ENCODE data around the gene ARG2. TPM values are rescaled to one million over a fixed set of nuclear protein-coding genes. Genes with fewer than 3 reads are reported as not detected.

The ARG2 gene
- 1 to 10 TPM; 2.9 to 5.2 (median 4.4) TPM for total RNA-seq

DNA sequence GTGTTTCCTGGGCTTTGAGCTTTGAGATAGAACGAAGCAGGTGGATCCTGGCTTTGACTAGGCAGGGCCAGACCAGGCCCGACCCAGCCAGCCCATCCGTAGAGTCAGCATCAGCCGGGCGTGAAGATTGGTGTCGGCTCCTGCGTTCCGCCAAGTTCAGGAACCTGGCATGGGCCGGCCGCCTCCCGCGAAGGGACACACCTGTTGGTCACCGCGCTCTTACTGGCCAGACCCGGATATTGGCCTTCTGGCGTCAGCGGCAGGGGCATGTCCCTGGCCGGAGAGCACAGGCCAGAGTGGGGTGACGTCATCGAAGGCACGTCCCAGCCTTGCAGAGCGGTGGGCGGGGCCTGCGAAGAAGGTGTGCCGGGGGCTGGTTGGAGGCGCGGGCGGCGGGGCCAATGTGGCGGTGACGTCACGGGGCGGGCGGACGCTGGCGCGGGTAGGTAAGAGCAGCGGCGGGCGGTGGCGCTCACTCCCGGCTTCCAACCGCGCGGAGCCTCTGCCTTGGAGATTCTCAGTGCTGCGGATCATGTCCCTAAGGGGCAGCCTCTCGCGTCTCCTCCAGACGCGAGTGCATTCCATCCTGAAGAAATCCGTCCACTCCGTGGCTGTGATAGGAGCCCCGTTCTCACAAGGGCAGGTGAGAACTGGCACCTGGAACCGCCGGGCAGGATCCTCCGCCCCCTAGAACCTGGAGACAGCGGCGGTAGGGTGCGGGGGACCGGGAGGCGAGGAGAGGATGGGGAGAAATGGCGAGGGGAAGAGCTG lies at the start of gene ARG2:
Gene ARG2, plus strand, starts transcription at position 475 of the 771 bp plus-strand sequence. Its CDS starts 58 bp downstream, at position 533.
- peak within 1 kb of the TSS; percentile 55 to 68 (median 61) for H3K4me3 ChIP-seq
- TF ChIP-seq POLR2A (IDR thresholded peaks at IDR 0.05) (peak; percentile 34), POLR2AphosphoS5 (IDR thresholded peaks at IDR 0.05) (peak; percentile 65 to 87 (median 69))
- TF ChIP-seq, protein P1, sequence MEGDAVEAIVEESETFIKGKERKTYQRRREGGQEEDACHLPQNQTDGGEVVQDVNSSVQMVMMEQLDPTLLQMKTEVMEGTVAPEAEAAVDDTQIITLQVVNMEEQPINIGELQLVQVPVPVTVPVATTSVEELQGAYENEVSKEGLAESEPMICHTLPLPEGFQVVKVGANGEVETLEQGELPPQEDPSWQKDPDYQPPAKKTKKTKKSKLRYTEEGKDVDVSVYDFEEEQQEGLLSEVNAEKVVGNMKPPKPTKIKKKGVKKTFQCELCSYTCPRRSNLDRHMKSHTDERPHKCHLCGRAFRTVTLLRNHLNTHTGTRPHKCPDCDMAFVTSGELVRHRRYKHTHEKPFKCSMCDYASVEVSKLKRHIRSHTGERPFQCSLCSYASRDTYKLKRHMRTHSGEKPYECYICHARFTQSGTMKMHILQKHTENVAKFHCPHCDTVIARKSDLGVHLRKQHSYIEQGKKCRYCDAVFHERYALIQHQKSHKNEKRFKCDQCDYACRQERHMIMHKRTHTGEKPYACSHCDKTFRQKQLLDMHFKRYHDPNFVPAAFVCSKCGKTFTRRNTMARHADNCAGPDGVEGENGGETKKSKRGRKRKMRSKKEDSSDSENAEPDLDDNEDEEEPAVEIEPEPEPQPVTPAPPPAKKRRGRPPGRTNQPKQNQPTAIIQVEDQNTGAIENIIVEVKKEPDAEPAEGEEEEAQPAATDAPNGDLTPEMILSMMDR (IDR thresholded peaks at IDR 0.05) = no peak
- H3K9me3 ChIP-seq = no peaks in the 10 kb centered on the region
- peak; percentile 98 to 99 for DNase-seq (ENCODE audit: low spot score in 2 of 2)
- H3K27me3 ChIP-seq = no peaks in the 10 kb centered on the region
- no peaks in the 10 kb centered on the region for H3K4me1 ChIP-seq
- intact Hi-C loops (cut with DNase I; ENCODE audit: low total_unique reads) = no loop called here
- peak within 1 kb of the TSS; percentile 86 to 91 for H3K27ac ChIP-seq
- H3K36me3 ChIP-seq = no peaks in the 10 kb centered on the region

- no peak overlapping the region for H3K27ac ChIP-seq
- no peak for TF ChIP-seq POLR2A (IDR thresholded peaks at IDR 0.05)
- H3K36me3 ChIP-seq = no peaks in the 10 kb centered on the region
- no peak overlapping the region for H3K4me3 ChIP-seq
- DNase-seq (ENCODE audit: low spot score in 2 of 2) = no peak
- H3K4me1 ChIP-seq = no peaks in the 10 kb centered on the region
- intact Hi-C loops (cut with DNase I; ENCODE audit: low total_unique reads) = loop anchor here (10.0 kb wide), 1 partner anchor 146 kb away; no protein-coding TSS in a partner anchor
- no peaks in the 10 kb centered on the region for H3K9me3 ChIP-seq
- H3K27me3 ChIP-seq = no peaks in the 10 kb centered on the region
These were observed 49.3 kb upstream of the ARG2 start for GRCh38 chr14:67570453-67570852.

DNA sequence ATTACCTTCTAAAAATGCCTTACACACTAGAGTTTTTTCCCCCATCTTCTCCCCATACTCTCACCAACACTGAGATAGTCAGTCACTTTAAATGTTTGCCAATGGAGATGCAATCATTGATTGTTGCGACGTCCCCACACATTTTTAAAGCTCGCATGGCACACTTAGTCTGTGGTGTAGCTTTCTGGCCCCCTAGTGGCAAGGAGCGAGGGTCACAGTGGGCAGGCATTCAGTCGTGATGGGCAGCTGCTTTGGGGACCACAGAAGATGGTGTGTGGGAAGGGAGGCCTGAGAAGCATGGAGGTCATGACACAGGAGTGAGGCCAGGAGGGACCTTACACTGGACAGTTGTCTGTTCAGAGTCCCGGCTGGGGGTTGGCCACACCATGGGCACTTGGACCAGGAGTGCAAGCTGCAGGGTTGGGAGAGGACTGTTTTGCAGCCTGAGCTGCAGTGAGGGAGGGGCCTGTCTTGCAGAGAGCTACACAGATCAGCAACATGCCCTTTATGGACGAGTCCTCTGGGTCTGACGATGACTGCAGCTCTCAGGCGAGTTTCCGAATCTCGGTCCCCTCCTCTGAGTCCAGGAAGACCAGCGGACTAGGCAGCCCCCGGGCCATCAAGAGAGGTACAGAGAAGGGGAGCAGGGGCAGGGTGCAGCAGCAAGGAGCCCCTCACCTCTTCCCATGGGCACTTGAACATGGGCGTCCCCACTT lies 48.3 kb upstream of the ARG2 start:
- intact Hi-C loops (cut with DNase I; ENCODE audit: low total_unique reads) = loop anchor here (10.0 kb wide), 1 partner anchor 147 kb away; no protein-coding TSS in a partner anchor
- Histone ChIP-seq H3K4me1 (no peaks in the 10 kb centered on the region), H3K36me3 (no peaks in the 10 kb centered on the region), H3K9me3 (no peaks in the 10 kb centered on the region), H3K27ac (no peak overlapping the region), H3K27me3 (no peaks in the 10 kb centered on the region), H3K4me3 (no peak overlapping the region)
- peak; percentile 40 to 65 for DNase-seq (ENCODE audit: low spot score in 2 of 2)
- no peak for TF ChIP-seq POLR2AphosphoS5 (IDR thresholded peaks at IDR 0.05)
- no peak for TF ChIP-seq POLR2A (IDR thresholded peaks at IDR 0.05)
- TF ChIP-seq, protein P1 (IDR thresholded peaks at IDR 0.05) = peak; percentile 39 to 85 (median 84)

DNA sequence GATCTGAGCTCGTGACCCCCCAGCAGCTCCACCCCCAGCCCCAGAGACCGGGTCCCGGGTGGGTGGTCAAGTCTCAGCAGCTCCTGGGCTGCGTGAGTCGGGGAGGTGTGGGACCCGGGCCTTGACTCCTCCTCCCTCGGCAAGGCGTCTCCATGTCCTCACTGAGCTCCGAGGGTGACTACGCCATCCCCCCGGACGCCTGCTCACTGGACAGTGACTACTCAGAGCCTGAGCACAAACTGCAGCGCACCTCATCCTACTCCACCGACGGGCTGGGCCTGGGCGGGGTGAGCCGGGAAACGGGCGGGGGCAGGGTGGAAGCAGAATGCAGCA lies 47.8 kb upstream of the ARG2 start:
- no peaks in the 10 kb centered on the region for H3K27me3 ChIP-seq
- H3K4me1 ChIP-seq = no peaks in the 10 kb centered on the region
- no peak overlapping the region for H3K4me3 ChIP-seq
- intact Hi-C loops (cut with DNase I; ENCODE audit: low total_unique reads) = loop anchor here (10.0 kb wide), 1 partner anchor 147 kb away; no protein-coding TSS in a partner anchor
- H3K9me3 ChIP-seq = no peaks in the 10 kb centered on the region
- TF ChIP-seq POLR2A (IDR thresholded peaks at IDR 0.05) (no peak), POLR2AphosphoS5 (IDR thresholded peaks at IDR 0.05) (no peak)
- TF ChIP-seq, protein P1 (IDR thresholded peaks at IDR 0.05) = no peak
- H3K36me3 ChIP-seq = no peaks in the 10 kb centered on the region
- H3K27ac ChIP-seq = no peak overlapping the region
- no peak for DNase-seq (ENCODE audit: low spot score in 2 of 2)

- Histone ChIP-seq H3K27me3 (no peaks in the 10 kb centered on the region), H3K4me1 (no peaks in the 10 kb centered on the region), H3K4me3 (no peak overlapping the region), H3K27ac (no peak overlapping the region), H3K9me3 (no peaks in the 10 kb centered on the region), H3K36me3 (no peaks in the 10 kb centered on the region)
- no peak for DNase-seq (ENCODE audit: low spot score in 2 of 2)
- intact Hi-C loops (cut with DNase I; ENCODE audit: low total_unique reads) = loop anchor here (10.0 kb wide), 1 partner anchor 148 kb away; no protein-coding TSS in a partner anchor
- TF ChIP-seq POLR2A (IDR thresholded peaks at IDR 0.05) (no peak), POLR2AphosphoS5 (IDR thresholded peaks at IDR 0.05) (no peak)
- TF ChIP-seq, protein P1 (IDR thresholded peaks at IDR 0.05) = no peak
These were observed 47.1 kb upstream of the ARG2 start for GRCh38 chr14:67572608-67573007.
